Activated CD4-positive, alpha-beta T cell treated with anti-CD3 and anti-CD28 coated beads, Interleukin-2, amount 10 ng/mL, durations not matched to agents 24 days and 14 days (primary cell): ENCODE data around the gene PSMG3. TPM values are rescaled to one million over a fixed set of nuclear protein-coding genes. Genes with fewer than 3 reads are reported as not detected.
A peak's percentile ranks its signal among the peaks of the same experiment; 100 is the strongest.

Experiments used
- DNase-seq: peaks from one replicate; pipeline ENCODE4 v3.0.0; 2022
- H3K27ac Mint-ChIP-seq: one replicate; pipeline ENCODE4 v1.8.0; 2022; ENCODE audit warnings: mild to moderate bottlenecking, mixed read lengths
- H3K27me3 Mint-ChIP-seq: one replicate; pipeline ENCODE4 v1.8.0; 2022; ENCODE audit warnings: mixed read lengths
- H3K36me3 Mint-ChIP-seq: one replicate; pipeline ENCODE4 v1.8.0; 2022; ENCODE audit warnings: low read depth, mild to moderate bottlenecking, mixed read lengths
- H3K4me1 Mint-ChIP-seq: one replicate; pipeline ENCODE4 v1.8.0; 2021; ENCODE audit warnings: mixed read lengths
- H3K4me3 Mint-ChIP-seq: one replicate; pipeline ENCODE4 v1.8.0; 2022; ENCODE audit warnings: mild to moderate bottlenecking, moderate library complexity, mixed read lengths
- H3K9me3 Mint-ChIP-seq: one replicate; pipeline ENCODE4 v1.8.0; 2021; ENCODE audit warnings: mixed read lengths
- intact Hi-C: fragments of 100-400 bp; cut with micrococcal nuclease; formaldehyde crosslinking; loops from one replicate; pipeline ENCODE4 v1.15.1; 2023
- total RNA-seq: library from RNA; stranded (reverse); gene quantifications from 2 replicates; pipeline ENCODE4 v1.2.3, GENCODE V29; 2022

Gene PSMG3, protein sequence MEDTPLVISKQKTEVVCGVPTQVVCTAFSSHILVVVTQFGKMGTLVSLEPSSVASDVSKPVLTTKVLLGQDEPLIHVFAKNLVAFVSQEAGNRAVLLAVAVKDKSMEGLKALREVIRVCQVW
- total RNA-seq: 58.0 and 58.5 TPM in 2 replicates

DNA sequence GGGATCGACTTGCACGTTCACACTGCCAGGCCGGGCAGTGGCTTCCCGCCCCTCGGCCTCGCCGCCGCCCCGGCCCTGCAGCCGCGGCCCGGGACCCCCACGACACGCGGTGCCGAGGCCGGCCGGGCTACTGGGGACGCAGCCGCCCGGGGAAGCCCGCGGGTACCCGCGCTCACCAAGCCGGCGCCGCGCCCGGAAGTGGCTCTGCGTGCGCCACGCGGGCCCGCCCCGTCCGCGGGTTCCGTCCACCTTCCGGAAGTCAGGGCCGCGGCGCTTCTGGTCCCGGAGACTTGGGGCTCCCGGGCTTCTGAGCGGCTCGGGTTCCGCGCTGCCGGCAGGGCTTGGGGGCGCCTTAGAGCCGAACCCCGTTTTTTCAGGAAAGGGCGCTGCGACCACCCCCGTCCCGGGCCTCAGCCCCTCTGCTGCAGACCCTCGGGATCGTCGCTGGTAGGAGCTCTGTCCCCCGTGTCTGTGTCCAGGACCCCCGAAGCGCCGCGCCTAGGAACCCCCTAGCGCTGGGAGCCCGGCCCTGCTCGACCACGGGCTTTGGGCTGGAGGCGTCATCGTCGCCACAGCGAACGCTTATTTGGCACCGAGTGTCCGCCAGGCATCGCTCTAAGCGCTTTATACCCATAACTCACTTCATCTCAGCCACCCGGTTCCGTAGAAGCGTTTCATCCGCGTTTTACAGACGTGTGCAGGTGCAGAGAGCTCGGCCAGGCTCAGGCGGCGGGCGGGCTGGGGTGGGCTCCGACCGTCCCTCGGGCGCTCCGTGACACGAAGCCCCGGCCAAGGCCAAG is at the start of gene PSMG3:
TSS of gene PSMG3 (minus strand) at position 200 of the 800 bp plus-strand sequence. CDS start 693 bp downstream, outside the sequence.
- Mint-ChIP-seq H3K27me3 (no peaks in the 10 kb centered on the region), H3K4me3 (peak within 1 kb of the TSS; percentile 95), H3K27ac (peak within 1 kb of the TSS; percentile 92), H3K4me1 (peaks cover 26% of the 10 kb centered on the region), H3K36me3 (peaks cover 32% of the 10 kb centered on the region), H3K9me3 (no peaks in the 10 kb centered on the region)
- intact Hi-C loops: loop anchor here (1.0 to 5.0 kb wide), 4 partner anchors 38 to 662 kb away; partner anchors contain the start of genes INTS1, MAD1L1 and MICALL2
- peak; percentile 97 for DNase-seq

DNA sequence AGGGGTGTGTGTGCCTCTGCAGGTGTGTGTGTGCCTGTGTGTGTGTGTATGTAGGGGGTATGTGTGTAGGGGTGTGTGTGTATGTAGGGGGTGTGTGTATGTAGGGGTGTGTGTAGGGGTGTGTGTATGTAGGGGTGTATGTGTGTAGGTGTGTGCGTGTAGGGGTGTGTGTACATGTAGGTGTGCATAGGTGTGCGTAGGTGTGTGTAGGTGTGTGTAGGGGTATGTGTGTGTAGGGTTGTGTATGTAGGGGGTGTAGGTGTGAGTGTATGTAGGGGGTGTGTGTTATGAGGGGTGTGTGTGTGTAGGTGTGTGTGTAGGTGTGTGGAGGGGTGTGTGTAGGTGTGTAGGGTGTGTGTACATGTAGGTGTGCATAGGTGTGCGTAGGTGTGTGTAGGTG is 48.6 kb upstream of the PSMG3 start:
- no peaks in the 10 kb centered on the region for H3K4me1 Mint-ChIP-seq
- peaks cover 2% of the 10 kb centered on the region for H3K36me3 Mint-ChIP-seq
- H3K27me3 Mint-ChIP-seq: peaks cover 2% of the 10 kb centered on the region
- DNase-seq: no peak
- H3K4me3 Mint-ChIP-seq: no peak overlapping the region
- intact Hi-C loops: no loop called here
- H3K9me3 Mint-ChIP-seq: peaks cover 10% of the 10 kb centered on the region
- no peak overlapping the region for H3K27ac Mint-ChIP-seq

DNA sequence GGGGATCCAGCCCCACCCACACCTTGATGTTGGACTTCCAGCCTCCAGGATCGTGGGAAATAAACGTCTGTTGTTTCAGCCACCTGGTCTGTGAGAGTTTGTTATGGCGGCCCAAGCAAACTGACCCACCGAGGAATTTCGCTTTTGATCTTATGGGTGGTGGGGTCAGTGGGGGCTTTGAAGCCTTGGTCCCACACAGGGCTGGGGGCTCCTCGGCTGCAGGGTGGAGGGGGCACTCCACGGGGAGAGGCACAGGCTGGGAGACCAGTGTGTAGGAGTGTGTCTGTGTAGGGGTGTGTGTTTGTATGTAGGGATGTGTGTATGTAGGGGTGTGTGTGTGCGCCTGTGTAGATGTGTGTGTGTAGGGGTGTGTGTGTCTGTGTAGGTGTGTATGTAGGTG is 48.1 kb upstream of the PSMG3 start:
- Mint-ChIP-seq H3K4me3 (no peak overlapping the region), H3K27me3 (peaks cover 2% of the 10 kb centered on the region), H3K27ac (no peak overlapping the region), H3K9me3 (peaks cover 10% of the 10 kb centered on the region), H3K4me1 (no peaks in the 10 kb centered on the region), H3K36me3 (peaks cover 2% of the 10 kb centered on the region)
- DNase-seq: no peak
- intact Hi-C loops: no loop called here

DNA sequence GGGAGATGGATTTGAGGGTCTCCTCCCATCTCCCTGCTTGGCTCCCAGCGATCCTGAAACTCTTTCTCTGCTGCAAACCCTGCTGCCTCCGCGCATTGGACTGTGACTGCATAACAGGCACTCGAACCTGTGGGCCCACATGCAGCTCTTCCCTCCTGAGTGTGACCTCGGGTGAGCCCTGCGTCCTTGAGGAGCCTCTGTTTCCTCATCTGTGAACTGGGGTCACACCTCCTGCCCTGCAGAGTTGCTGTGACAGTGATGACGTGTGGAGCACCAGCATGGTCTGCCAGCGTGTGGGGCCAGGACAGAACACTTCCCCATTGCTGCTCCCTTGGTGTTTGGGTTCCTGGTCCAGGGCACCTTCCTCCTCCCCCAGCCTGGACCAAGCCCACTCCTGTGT is 46.9 kb upstream of the PSMG3 start:
- Mint-ChIP-seq H3K36me3 (peaks cover 2% of the 10 kb centered on the region), H3K4me1 (no peaks in the 10 kb centered on the region), H3K27ac (no peak overlapping the region), H3K27me3 (peaks cover 2% of the 10 kb centered on the region), H3K9me3 (peaks cover 10% of the 10 kb centered on the region), H3K4me3 (no peak overlapping the region)
- no peak for DNase-seq
- intact Hi-C loops: no loop called here

DNA sequence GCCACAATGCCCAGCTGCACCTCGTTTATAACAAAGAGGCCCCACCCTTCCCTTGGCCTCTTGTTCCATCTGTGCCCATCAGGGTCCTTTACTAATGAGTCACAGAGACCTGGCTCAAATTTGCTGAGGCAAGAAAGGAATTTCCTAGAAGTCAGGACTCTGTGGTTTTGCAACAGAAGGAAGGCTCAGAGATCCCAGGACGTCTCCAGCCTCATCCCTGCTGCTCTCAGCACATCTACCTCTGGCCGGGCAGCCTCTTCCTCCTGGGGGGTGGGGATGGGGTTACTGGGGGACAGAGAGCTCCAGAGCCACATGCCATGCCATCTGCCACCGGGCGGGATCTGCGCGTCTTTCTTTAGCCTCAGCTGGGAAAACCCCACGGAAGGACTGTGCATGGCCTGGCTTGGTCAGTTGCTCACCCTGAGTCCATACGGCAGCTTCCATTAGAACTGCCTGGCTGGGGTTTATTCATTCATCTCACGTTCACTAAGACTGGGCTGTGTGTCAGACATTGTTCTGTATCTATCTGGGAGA is 41.9 kb upstream of the PSMG3 start:
- peaks cover 6% of the 10 kb centered on the region for H3K27me3 Mint-ChIP-seq
- intact Hi-C loops: no loop called here
- H3K9me3 Mint-ChIP-seq: no peaks in the 10 kb centered on the region
- H3K4me1 Mint-ChIP-seq: no peaks in the 10 kb centered on the region
- no peak overlapping the region for H3K27ac Mint-ChIP-seq
- no peak overlapping the region for H3K4me3 Mint-ChIP-seq
- H3K36me3 Mint-ChIP-seq: no peaks in the 10 kb centered on the region
- no peak for DNase-seq

DNA sequence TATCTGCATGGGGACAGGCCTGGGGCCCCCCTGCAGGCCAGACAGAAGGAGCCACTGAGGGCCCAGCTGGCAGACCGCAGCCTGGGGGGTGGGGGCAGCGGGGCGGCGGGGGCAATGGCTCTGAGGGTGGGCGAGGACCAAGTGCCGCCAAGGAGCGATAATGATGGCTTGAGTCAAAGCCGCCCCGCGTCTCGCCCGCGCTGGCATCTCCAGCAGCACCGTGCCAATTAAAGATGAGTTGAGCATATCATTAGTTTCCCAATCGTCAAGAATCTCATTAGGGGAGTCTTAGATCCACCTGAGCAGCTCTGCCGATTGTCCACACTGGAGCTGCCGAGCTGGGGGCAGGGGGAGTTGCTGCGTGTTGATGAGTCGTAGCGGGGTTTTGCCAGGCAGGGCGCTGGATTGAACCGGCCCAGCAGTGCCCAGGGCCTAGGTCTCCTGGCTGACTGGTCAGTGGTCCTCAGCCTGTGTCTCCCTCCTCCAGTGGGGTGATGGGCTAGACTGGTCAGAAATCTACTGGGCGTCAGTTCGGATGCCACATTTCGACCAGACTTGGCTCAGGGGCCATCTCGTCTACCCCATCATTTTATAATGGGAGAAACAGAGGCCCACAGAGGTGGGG is 41.0 kb upstream of the PSMG3 start:
- DNase-seq: no peak
- no peaks in the 10 kb centered on the region for H3K4me1 Mint-ChIP-seq
- no peak overlapping the region for H3K4me3 Mint-ChIP-seq
- intact Hi-C loops: no loop called here
- H3K36me3 Mint-ChIP-seq: no peaks in the 10 kb centered on the region
- H3K27ac Mint-ChIP-seq: no peak overlapping the region
- peaks cover 6% of the 10 kb centered on the region for H3K27me3 Mint-ChIP-seq
- no peaks in the 10 kb centered on the region for H3K9me3 Mint-ChIP-seq

DNA sequence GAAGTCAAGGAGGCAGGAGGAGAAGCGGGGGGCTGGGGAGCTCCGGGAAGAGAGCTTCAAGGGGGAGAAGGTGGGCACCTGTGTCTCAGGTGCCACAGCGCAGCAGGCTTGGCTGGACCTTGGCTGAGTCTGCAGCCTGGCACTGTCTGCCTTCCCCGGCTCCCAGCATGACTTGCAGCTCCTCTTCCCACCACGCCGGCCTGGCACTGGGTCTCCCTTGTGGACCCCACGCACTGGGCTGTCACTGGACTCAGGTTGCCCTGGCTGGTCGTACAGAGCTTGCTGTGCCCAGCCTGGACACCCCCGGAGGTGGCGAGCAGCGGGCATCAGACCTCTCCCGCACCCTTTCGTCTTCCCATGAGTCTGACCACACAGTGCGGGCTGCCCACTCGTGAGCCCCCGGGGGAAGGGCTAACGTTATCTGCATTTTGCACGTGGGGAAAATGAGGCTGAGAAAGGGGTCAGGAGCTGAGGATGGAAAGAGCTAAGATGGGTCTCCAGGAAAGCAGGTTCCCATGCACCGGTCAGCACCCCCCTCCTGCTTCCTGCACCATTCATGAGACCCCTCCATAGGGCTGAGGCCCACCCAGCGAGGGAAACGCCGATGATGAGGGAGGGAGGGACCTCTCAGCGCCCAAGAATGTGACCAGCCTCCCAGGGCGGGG is 40.3 kb upstream of the PSMG3 start:
- Mint-ChIP-seq H3K36me3 (no peaks in the 10 kb centered on the region), H3K27me3 (peaks cover 5% of the 10 kb centered on the region), H3K4me3 (no peak overlapping the region), H3K9me3 (no peaks in the 10 kb centered on the region), H3K4me1 (no peaks in the 10 kb centered on the region), H3K27ac (no peak overlapping the region)
- DNase-seq: no peak
- intact Hi-C loops: no loop called here

DNA sequence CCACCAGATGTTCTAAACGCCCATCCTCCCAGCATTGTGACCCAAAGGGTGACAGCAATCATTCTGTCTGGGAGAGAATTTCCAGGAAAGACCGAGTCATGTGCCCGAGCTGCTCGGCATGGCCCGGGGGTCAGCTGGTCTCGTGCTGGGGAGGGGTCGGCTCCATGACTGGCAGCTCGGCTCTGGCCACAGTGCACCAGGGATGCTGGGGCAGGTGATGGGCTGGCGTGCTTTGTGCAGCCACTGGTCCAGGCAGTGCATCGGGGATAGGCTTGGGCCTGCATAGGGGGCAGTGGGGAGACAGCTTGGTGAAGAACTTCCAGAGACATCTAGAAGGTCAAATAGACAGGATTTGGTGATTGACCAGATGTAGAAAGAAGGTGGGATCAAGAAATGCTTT is 39.2 kb upstream of the PSMG3 start:
- H3K27ac Mint-ChIP-seq: no peak overlapping the region
- H3K9me3 Mint-ChIP-seq: no peaks in the 10 kb centered on the region
- intact Hi-C loops: no loop called here
- no peaks in the 10 kb centered on the region for H3K36me3 Mint-ChIP-seq
- H3K4me3 Mint-ChIP-seq: no peak overlapping the region
- no peak for DNase-seq
- H3K27me3 Mint-ChIP-seq: peaks cover 4% of the 10 kb centered on the region
- H3K4me1 Mint-ChIP-seq: no peaks in the 10 kb centered on the region

DNA sequence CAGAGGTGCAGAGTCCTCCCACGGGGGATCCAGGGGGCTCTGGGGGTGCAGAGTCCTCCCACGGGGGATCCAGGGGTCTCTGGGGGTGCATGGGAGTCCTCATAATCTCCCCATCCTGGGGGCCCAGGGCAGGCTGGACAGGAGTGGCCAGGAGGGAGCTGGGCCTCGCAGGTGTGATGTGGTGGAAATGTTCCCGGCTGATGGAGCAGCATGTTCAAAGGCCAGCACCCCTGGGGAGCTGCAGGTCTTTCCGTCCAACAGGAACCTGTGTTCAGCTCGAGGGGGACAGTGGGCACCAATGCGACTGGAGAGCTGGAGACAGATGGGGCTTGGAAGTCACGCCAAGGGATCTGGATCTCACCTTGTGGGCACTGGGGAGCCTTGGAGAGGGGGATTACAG is 38.5 kb upstream of the PSMG3 start:
- Mint-ChIP-seq H3K27ac (no peak overlapping the region), H3K4me3 (no peak overlapping the region), H3K9me3 (no peaks in the 10 kb centered on the region), H3K27me3 (peaks cover 4% of the 10 kb centered on the region), H3K36me3 (no peaks in the 10 kb centered on the region), H3K4me1 (no peaks in the 10 kb centered on the region)
- DNase-seq: no peak
- intact Hi-C loops: no loop called here

DNA sequence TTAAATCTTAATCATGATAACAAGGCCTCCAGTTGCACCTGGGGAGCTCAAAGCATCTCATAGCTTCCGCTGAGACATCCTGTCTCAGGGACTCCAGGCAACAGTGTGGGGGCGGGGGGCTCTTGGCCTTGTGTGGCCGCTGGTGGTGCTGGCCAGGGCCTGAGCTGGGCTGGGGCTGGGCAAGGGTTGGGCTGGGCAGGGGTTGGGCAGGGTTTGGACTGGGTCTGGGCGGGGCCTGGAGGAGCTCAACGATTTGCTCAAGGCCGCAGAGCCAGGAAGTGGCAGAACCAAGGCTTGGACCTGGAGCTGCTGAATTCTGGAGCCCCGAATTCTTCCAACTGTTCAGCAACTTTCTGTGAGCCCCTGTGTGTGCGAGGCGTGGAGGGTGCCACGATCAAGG is 37.9 kb upstream of the PSMG3 start:
- intact Hi-C loops: no loop called here
- no peak for DNase-seq
- Mint-ChIP-seq H3K27ac (no peak overlapping the region), H3K36me3 (no peaks in the 10 kb centered on the region), H3K4me1 (no peaks in the 10 kb centered on the region), H3K27me3 (peaks cover 4% of the 10 kb centered on the region), H3K4me3 (no peak overlapping the region), H3K9me3 (no peaks in the 10 kb centered on the region)

DNA sequence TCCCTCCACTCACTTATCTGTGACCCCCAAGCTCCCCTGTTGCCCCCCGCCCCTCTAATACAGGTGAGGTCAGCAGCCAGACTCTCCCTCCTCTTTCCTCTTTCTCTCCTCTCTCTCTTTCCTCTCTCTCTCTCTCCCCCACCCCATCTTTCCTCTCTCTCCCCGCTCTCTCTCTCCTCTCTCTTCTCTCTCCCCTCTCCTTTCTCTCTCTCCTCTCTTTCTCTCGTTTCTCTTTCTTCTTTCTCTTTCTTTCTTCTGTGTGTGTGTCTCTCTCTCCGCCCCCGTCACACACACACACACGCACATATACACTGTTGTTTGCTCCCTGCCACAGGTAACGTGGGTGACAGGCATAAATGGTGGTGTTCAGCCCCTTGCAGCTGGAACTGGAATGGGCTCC is 37.2 kb upstream of the PSMG3 start:
- Mint-ChIP-seq H3K9me3 (no peaks in the 10 kb centered on the region), H3K4me1 (no peaks in the 10 kb centered on the region), H3K27me3 (peaks cover 4% of the 10 kb centered on the region), H3K36me3 (no peaks in the 10 kb centered on the region), H3K27ac (no peak overlapping the region), H3K4me3 (no peak overlapping the region)
- no peak for DNase-seq
- intact Hi-C loops: no loop called here

DNA sequence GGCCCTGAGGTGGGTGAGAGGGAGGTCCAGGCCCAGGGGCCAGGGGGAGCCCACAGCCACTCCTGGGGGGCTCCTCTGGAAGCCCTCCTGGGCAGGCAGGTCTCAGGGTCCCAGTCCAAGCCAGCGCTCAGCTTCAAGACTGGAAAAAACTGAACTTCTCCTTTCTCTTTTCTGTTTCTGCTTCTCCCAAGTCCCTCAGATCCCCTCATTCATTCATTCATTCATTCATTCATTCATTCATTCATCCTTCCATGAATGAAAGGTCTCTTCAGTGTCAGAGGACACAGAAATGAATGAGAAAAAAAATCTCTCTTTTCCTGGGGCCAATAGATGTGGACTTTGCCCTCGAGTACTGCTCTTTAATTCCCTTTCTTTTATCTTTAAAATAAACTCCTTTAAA is 34.6 kb upstream of the PSMG3 start:
- Mint-ChIP-seq H3K9me3 (no peaks in the 10 kb centered on the region), H3K4me3 (no peak overlapping the region), H3K4me1 (no peaks in the 10 kb centered on the region), H3K27ac (no peak overlapping the region), H3K36me3 (no peaks in the 10 kb centered on the region), H3K27me3 (peaks cover 4% of the 10 kb centered on the region)
- intact Hi-C loops: no loop called here
- no peak for DNase-seq

DNA sequence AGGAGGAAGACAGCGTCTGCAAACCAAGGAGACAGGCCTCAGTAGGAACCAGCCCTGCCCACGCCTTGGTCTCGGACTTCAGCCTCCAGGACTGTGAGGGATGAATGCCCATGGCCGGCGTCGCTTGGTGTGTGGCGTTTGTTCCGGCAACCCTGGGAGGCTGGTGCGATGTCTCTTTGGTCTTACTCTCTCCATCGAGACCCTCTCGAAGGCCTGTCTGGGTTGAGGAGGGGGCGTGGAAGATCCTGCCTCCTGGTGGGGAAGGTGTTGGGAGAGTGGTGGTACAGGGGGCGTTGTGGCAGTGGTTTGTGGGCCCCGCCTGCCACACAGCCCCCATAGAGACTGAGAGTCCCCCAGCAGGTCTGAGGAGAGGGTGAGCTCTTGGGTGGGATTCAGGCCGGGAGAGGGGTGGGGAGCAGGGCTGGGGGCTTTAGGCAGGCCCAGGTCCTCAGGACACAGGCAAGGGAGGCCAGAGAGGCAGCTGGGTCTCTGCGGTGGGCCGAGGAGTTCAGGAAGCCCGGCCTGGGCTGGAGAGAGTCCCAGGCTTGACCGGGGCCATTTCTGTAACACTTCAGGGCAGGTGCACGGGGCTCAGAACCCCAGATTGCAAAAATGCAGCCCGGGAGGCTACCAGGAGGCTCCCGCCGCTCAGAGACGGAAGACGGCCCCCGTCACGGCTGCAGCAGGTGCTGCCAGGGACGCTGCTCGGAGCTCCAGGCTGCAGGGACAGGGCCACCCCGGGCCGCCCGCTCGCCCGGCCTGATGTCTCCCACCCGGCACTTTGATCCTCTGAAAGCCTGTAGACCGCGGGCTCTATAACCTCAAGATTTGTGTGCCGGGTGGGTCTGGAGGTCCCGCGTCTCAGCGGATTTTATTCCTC is 33.8 kb upstream of the PSMG3 start:
- Mint-ChIP-seq H3K27me3 (peaks cover 4% of the 10 kb centered on the region), H3K4me1 (no peaks in the 10 kb centered on the region), H3K36me3 (no peaks in the 10 kb centered on the region), H3K27ac (no peak overlapping the region), H3K9me3 (no peaks in the 10 kb centered on the region), H3K4me3 (no peak overlapping the region)
- intact Hi-C loops: no loop called here
- no peak for DNase-seq
